HepG2 (cell line): ENCODE results near the gene LPO. TPM values are rescaled to one million over a fixed set of nuclear protein-coding genes. Genes with fewer than 3 reads are reported as not detected.

Experiments
- ATAC-seq: fragments of 200-7000 bp; cut with Tn5 transposase; 3 replicates; pipeline ENCODE4 v1.9.1; 2020; ENCODE audit warnings: mild to moderate bottlenecking, moderate library complexity
- BruUV-seq: library from RNA; stranded (reverse); fragments of 400-500 nt; replicated peaks from 2 replicates; lab custom pipeline; 2021; lab: Mats Ljungman, UMichigan
- CTCF ChIA-PET: fragments of 300-600 bp; formaldehyde crosslinking; extraction: SDS; loops from one replicate; lab custom pipeline; 2021; ENCODE audit warnings: low total read pairs, inconsistent platforms, low intra/inter-chr PET ratio; lab: Yijun Ruan, JAX
- POLR2A ChIA-PET: fragments of 350-600 bp; sonication (Branson Sonifier 250); formaldehyde crosslinking; loops from one replicate; lab custom pipeline; 2020; ENCODE audit warnings: antibody characterized with exemption, inconsistent platforms; lab: Yijun Ruan, JAX
- DNase-seq: peaks from one replicate; pipeline ENCODE4 v3.0.0-alpha.2; 2015; ENCODE audit warnings: low spot score
- FAIRE-seq: peaks from 3 replicates; lab custom pipeline; 2011; peaks lifted over from hg19 to GRCh38; lab: Jason Lieb, UNC
- H2AFZ ChIP-seq: one replicate; pipeline ENCODE4 v1.6.1; 2011; ENCODE audit warnings: low read length, inconsistent platforms
- H3K27ac ChIP-seq: fragments of 300-600 bp; 3 replicates; pipeline ENCODE4 v1.8.0; 2011; ENCODE audit warnings: mixed run types, mild to moderate bottlenecking, mixed read lengths, low read length, inconsistent platforms; ENCODE audit not compliant: insufficient read depth; ENCODE audit errors: extremely low read length
- H3K27me3 ChIP-seq, 2 experiments: fragments of 200-600 bp in 1 of 2; 2 replicates in 1 of 2; 3 replicates in 1 of 2; pipeline versions ENCODE4 v1.6.0 to v1.8.0; 2011; ENCODE audit warnings: low read length in 2 of 2, mild to moderate bottlenecking in 2 of 2, moderate library complexity in 2 of 2, inconsistent platforms in 1 of 2; ENCODE audit not compliant: insufficient read depth in 2 of 2, control insufficient read depth in 1 of 2
- H3K36me3 ChIP-seq, 2 experiments: fragments of 200-600 bp in 1 of 2; replicated peaks in 1 of 2; 2 replicates in 1 of 2; 3 replicates in 1 of 2; pipeline versions ENCODE4 v1.5.1 to v1.8.0; 2011; ENCODE audit warnings: low read length in 2 of 2, inconsistent platforms in 1 of 2; ENCODE audit not compliant: insufficient read depth in 2 of 2, control insufficient read depth in 1 of 2
- H3K4me1 ChIP-seq: 2 replicates; pipeline ENCODE4 v1.5.1; 2012; ENCODE audit warnings: low read length, inconsistent platforms; ENCODE audit not compliant: insufficient read depth
- H3K4me2 ChIP-seq: 2 replicates; pipeline ENCODE4 v1.6.0; 2011; ENCODE audit warnings: low read depth, low read length, inconsistent platforms
- H3K4me3 ChIP-seq, 3 experiments: fragments of 200-600 bp in 1 of 3; sonication (generic), shearing (Covaris generic) in 1 of 3; replicated peaks in 1 of 3; 2 replicates each; pipeline ENCODE4 v1.5.1; 2011 to 2016; ENCODE audit warnings: low read length in 3 of 3, inconsistent platforms in 2 of 3, low read depth in 2 of 3, mild to moderate bottlenecking in 2 of 3, control low read depth in 1 of 3, mixed read lengths in 1 of 3; ENCODE audit not compliant: insufficient read depth in 1 of 3
- H3K79me2 ChIP-seq: one replicate; pipeline ENCODE4 v1.6.1; 2011; ENCODE audit warnings: low read length, inconsistent platforms; ENCODE audit not compliant: insufficient read depth
- H3K9ac ChIP-seq: 2 replicates; pipeline ENCODE4 v1.6.0; 2011; ENCODE audit warnings: mild to moderate bottlenecking, low read depth, low read length, inconsistent platforms; ENCODE audit not compliant: insufficient read depth
- H3K9me3 ChIP-seq: 2 replicates; pipeline ENCODE4 v1.5.1; 2012; ENCODE audit warnings: mild to moderate bottlenecking, low read length
- H4K20me1 ChIP-seq: 2 replicates; pipeline ENCODE4 v1.6.0; 2011; ENCODE audit warnings: inconsistent platforms, mild to moderate bottlenecking, low read length, moderate library complexity; ENCODE audit not compliant: insufficient read depth
- CTCF ChIP-seq: sonication (generic); formaldehyde crosslinking; IDR thresholded peaks from 2 replicates; pipeline ENCODE4 v1.5.0; 2020; ENCODE audit warnings: mild to moderate bottlenecking, missing genetic modification reagents, moderate library complexity
- ISL2 ChIP-seq: sonication (generic); formaldehyde crosslinking; IDR thresholded peaks from 2 replicates; pipeline ENCODE4 v1.5.0; 2020; ENCODE audit warnings: missing genetic modification reagents
- LRRFIP1 ChIP-seq: sonication (generic); formaldehyde crosslinking; conservative IDR thresholded peaks from 2 replicates; pipeline ENCODE4 v1.4.0; 2020; ENCODE audit warnings: missing genetic modification reagents
- MLX ChIP-seq: IDR thresholded peaks from 2 replicates; pipeline ENCODE4 v1.6.1; 2016
- NCOA1 ChIP-seq: sonication (generic); formaldehyde crosslinking; IDR thresholded peaks from 2 replicates; pipeline ENCODE4 v1.9.0; 2021; ENCODE audit warnings: missing genetic modification reagents
- NFE2L1 ChIP-seq: sonication (generic); formaldehyde crosslinking; IDR thresholded peaks from 2 replicates; pipeline ENCODE4 v1.4.0; 2020; ENCODE audit warnings: missing genetic modification reagents, mild to moderate bottlenecking, borderline replicate concordance
- RAD51 ChIP-seq: fragments of 450-650 bp; IDR thresholded peaks from 2 replicates; pipeline ENCODE4 v1.6.1; 2016; ENCODE audit warnings: borderline replicate concordance
- STAG1 ChIP-seq: sonication (generic); formaldehyde crosslinking; IDR thresholded peaks from 2 replicates; pipeline ENCODE4 v1.4.0; 2020; ENCODE audit warnings: missing genetic modification reagents
- ZBTB7A ChIP-seq: sonication (generic); formaldehyde crosslinking; IDR thresholded peaks from 2 replicates; pipeline ENCODE4 v1.8.0; 2022; ENCODE audit warnings: mild to moderate bottlenecking, missing genetic modification reagents
- ZNF329 ChIP-seq: sonication (generic); formaldehyde crosslinking; IDR thresholded peaks from 2 replicates; pipeline ENCODE4 v1.9.0; 2021; ENCODE audit warnings: low read depth, mild to moderate bottlenecking, missing genetic modification reagents
- ZNF484 ChIP-seq: sonication (generic); formaldehyde crosslinking; IDR thresholded peaks from 2 replicates; pipeline ENCODE4 v1.5.1; 2020; ENCODE audit warnings: mild to moderate bottlenecking, low read depth, missing genetic modification reagents, borderline replicate concordance
- WGBS: methylation state at CpG from one replicate; pipeline ENCODE4 v1.1.6; 2017; ENCODE audit warnings: low lambda C conversion rate; 5-methylcytosine and 5-hydroxymethylcytosine counted together
- in situ Hi-C: cut with HindIII; loops from 2 replicates; pipeline ENCODE4 v1.10.0; 2017; ENCODE audit warnings: low pct_unique_long_range_greater_than_20kb; ENCODE audit not compliant: extremely low pct_ligation_motif_present
- intact Hi-C: fragments of 100-400 bp; cut with micrococcal nuclease; formaldehyde crosslinking; loops from one replicate; pipeline ENCODE4 v1.10.0; 2022; ENCODE audit not compliant: unreplicated experiment
- polyA plus RNA-seq, 8 experiments: library from polyadenylated mRNA; depleted of rRNA in 3 of 8; stranded (reverse) in 7 of 8; unstranded in 1 of 8; fragments of >200 nt; fragmentation: Illumina TruSeq in 4 of 8; extraction: Trizol in 4 of 8; gene quantifications; 2 replicates each; pipeline versions ENCODE4 v1.2.1 to v1.2.3, GENCODE V29; 2011 to 2016; ENCODE audit warnings: low read depth in 4 of 8, missing spikeins in 1 of 8, mixed read lengths in 1 of 8; ENCODE audit not compliant: insufficient read depth in 1 of 8
- total RNA-seq, 5 experiments: library from RNA; depleted of rRNA; stranded (reverse); fragments of >200 nt; fragmentation: Illumina TruSeq; extraction: Trizol; gene quantifications; 2 replicates each; pipeline ENCODE4 v1.2.3, GENCODE V29; 2016; ENCODE audit warnings: low read depth in 1 of 5

The LPO gene
- total and polyA plus RNA-seq, 2 of the 13 experiments (the other 11 are each of a cell fraction or from before 2014, with no cell fraction given) = not detected

- Histone ChIP-seq H3K4me3 (no peak overlapping the region), H3K4me1 (no peaks in the 10 kb centered on the region; the same call in 1 of the 2 replicates), H3K27me3 (peaks cover 17 to 76% of the 10 kb centered on the region in 2 experiments; a peak in 4 of 5 replicates), H3K9me3 (no peaks in the 10 kb centered on the region), H3K4me2 (no peak overlapping the region), H3K79me2 (no peaks in the 10 kb centered on the region), H4K20me1 (no peaks in the 10 kb centered on the region), H2AFZ (no peak overlapping the region), H3K9ac (no peak overlapping the region), H3K27ac (no peak overlapping the region), H3K36me3 (no peaks in the 10 kb centered on the region)
- no peak for DNase-seq
- 5% methylated on average over 2 of the region's 2 CpGs for WGBS
- in situ Hi-C loops (no loop called here), intact Hi-C loops (no loop called here)
- ATAC-seq = no peak
- BruUV-seq = no TSS peak
- ChIA-PET CTCF (no interaction called here), POLR2A (no interaction called here)
- no peak for TF ChIP-seq ZNF484 (CRISPR knock-in tag)
- no peak for TF ChIP-seq MLX
- no peak for TF ChIP-seq STAG1 (CRISPR knock-in tag)
- TF ChIP-seq ISL2 (CRISPR knock-in tag) = no peak
- FAIRE-seq = no peak
Observed at GRCh38 chr17:58276423-58276822, 38.0 kb downstream of the LPO start.

DNA sequence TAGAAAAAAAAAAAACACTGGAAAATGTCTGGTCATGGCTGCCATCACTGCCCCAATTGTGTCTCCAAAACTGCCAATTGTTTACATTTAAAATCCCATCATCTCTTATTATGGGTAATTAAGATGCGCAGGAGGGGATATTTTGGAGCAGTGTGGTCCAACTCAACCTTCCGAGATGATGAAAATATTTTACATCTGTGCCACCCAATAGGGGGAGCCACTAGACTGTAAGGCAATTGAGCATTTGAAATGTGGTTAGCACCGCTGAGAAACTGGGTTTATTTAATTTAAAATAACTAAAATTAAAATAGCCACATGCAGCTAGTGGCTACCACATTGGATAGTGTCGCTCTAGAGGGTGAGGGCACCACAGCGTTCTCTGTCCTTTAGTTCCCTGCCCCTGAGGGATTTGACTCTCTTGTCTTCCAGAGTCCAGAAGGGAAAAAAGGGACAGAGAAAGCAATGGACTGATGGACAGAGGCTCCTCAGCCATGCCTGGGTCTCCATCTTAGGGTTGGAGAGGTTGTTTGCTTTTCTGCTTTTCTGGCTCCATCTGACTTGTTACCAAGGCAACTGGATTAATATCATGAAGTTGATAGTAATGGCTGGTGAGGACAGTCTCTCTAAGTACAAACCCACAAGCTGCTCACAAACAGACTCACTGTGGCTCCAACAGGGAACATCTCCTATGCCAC lies 38.9 kb downstream of the LPO start:
- WGBS = 26% methylated on average over 5 of the region's 5 CpGs
- ChIA-PET CTCF (no interaction called here), POLR2A (no interaction called here)
- in situ Hi-C loops = no loop called here
- H2AFZ ChIP-seq = no peak overlapping the region
- no peaks in the 10 kb centered on the region for H3K9me3 ChIP-seq
- no peaks in the 10 kb centered on the region for H4K20me1 ChIP-seq
- H3K9ac ChIP-seq = no peak overlapping the region
- ATAC-seq (no peak), DNase-seq (no peak), FAIRE-seq (no peak)
- intact Hi-C loops = no loop called here
- H3K4me3 ChIP-seq = no peak overlapping the region
- no peaks in the 10 kb centered on the region; the same call in 1 of the 2 replicates for H3K4me1 ChIP-seq
- no TSS peak for BruUV-seq
- no peaks in the 10 kb centered on the region for H3K79me2 ChIP-seq
- no peaks in the 10 kb centered on the region for H3K36me3 ChIP-seq
- H3K27me3 ChIP-seq = peaks cover 17 to 76% of the 10 kb centered on the region in 2 experiments; a peak in 4 of 5 replicates
- no peak overlapping the region for H3K4me2 ChIP-seq
- no peak overlapping the region for H3K27ac ChIP-seq
- peak; percentile 61 for TF ChIP-seq STAG1 (CRISPR knock-in tag)
- TF ChIP-seq ZBTB7A (CRISPR knock-in tag) = no peak
- TF ChIP-seq NCOA1 (CRISPR knock-in tag) = no peak
- TF ChIP-seq RAD51 = no peak
- peak; percentile 45 for TF ChIP-seq CTCF (CRISPR knock-in tag)
- TF ChIP-seq LRRFIP1 = no peak
- TF ChIP-seq NFE2L1 (CRISPR knock-in tag) = no peak
- no peak for TF ChIP-seq ZNF329
